PFSK-1 (cell line): Measurements from ENCODE around the gene CCDC126.

ENCODE experiments used
- POLR2AphosphoS5 ChIP-seq: IDR thresholded peaks from 2 replicates; pipeline ENCODE4 v1.6.1; 2012; ENCODE audit warnings: low read depth, mild to moderate bottlenecking, control low read depth, low read length, moderate library complexity
- REST ChIP-seq, 2 experiments: IDR thresholded peaks; 2 replicates each; pipeline versions ENCODE4 v1.6.1 to v1.8.0; 2011 to 2012; ENCODE audit warnings: low read depth in 2 of 2, low read length in 2 of 2, control low read depth in 1 of 2, inconsistent platforms in 1 of 2, mild to moderate bottlenecking in 1 of 2, moderate library complexity in 1 of 2; ENCODE audit not compliant: insufficient read depth in 1 of 2
- SIN3A ChIP-seq: IDR thresholded peaks from 2 replicates; pipeline ENCODE4 v1.6.1; 2012; ENCODE audit warnings: mild to moderate bottlenecking, low read length, moderate library complexity, borderline replicate concordance; ENCODE audit not compliant: insufficient read depth

- TF ChIP-seq POLR2AphosphoS5 = no peak
- TF ChIP-seq REST (IDR thresholded peaks at IDR 0.05; ENCODE audit: insufficient read depth in 1 of 2, low read depth in 2 of 2, low read length in 2 of 2) = no peak
- TF ChIP-seq SIN3A = no peak
Observed at GRCh38 chr7:23607130-23607529, 9.9 kb downstream of the CCDC126 start.
